Thymus (tissue), 11 donors: ENCODE results near the gene CSF1. TPM values are rescaled to one million over a fixed set of nuclear protein-coding genes. Genes with fewer than 3 reads are reported as not detected.

Experiments
- DNase-seq, 9 donors: peaks; one replicate each; pipeline ENCODE4 v3.0.0-alpha.2; 2013; ENCODE audit warnings: low spot score in 9 of 9, low read depth in 6 of 9, missing footprints in 1 of 9
- H3K27ac ChIP-seq, 2 donors: one replicate each; pipeline ENCODE4 v1.5.1; 2013; ENCODE audit warnings: control low read depth in 1 of 2, low read depth in 1 of 2, low read length in 1 of 2, mild to moderate bottlenecking in 1 of 2, moderate library complexity in 1 of 2
- H3K27me3 ChIP-seq, 2 donors: one replicate each; pipeline ENCODE4 v1.5.1; 2013; ENCODE audit warnings: low read length in 1 of 2; ENCODE audit not compliant: control insufficient read depth in 2 of 2, insufficient read depth in 1 of 2
- H3K36me3 ChIP-seq, 2 donors: one replicate each; pipeline ENCODE4 v1.5.1; 2013; ENCODE audit warnings: low read length in 1 of 2, mild to moderate bottlenecking in 1 of 2, moderate library complexity in 1 of 2; ENCODE audit not compliant: control insufficient read depth in 2 of 2, insufficient read depth in 2 of 2
- H3K4me1 ChIP-seq, 2 donors: one replicate each; pipeline ENCODE4 v1.5.1; 2013; ENCODE audit warnings: low read length in 2 of 2; ENCODE audit not compliant: control insufficient read depth in 2 of 2, insufficient read depth in 2 of 2
- H3K4me3 ChIP-seq, 2 donors: one replicate each; pipeline ENCODE4 v1.5.1; 2013; ENCODE audit warnings: low read length in 2 of 2, control low read depth in 1 of 2, mild to moderate bottlenecking in 1 of 2
- H3K9me3 ChIP-seq, 2 donors: one replicate each; pipeline ENCODE4 v1.5.1; 2013; ENCODE audit warnings: low read length in 1 of 2, mild to moderate bottlenecking in 1 of 2; ENCODE audit not compliant: control insufficient read depth in 2 of 2, insufficient read depth in 1 of 2
- WGBS: extraction: QIAGEN DNeasy Blood & Tissue Kit; methylation state at CpG from one replicate; pipeline ENCODE4 v1.1.7; 2013; 5-methylcytosine and 5-hydroxymethylcytosine counted together
- polyA plus RNA-seq: library from polyadenylated mRNA; stranded (reverse); fragments of 200-250 nt; gene quantifications from one replicate; pipeline ENCODE4 v1.2.3, GENCODE V29; 2013
- total RNA-seq: library from RNA; stranded (reverse); fragments of 120-200 nt; gene quantifications from one replicate; pipeline ENCODE4 v1.2.4, GENCODE V29; 2013
- donor health status: healthy.

The CSF1 gene
- total and polyA plus RNA-seq, 2 donors = 5.6 to 11.1 TPM

- no peaks in the 10 kb centered on the region for H3K4me1 ChIP-seq
- no peak overlapping the region for H3K4me3 ChIP-seq
- 78% methylated on average over 4 of the region's 4 CpGs for WGBS
- H3K36me3 ChIP-seq = no peaks in the 10 kb centered on the region
- DNase-seq = no peak
- H3K9me3 ChIP-seq = no peaks in the 10 kb centered on the region
- H3K27ac ChIP-seq = no peak overlapping the region
- no peaks in the 10 kb centered on the region for H3K27me3 ChIP-seq
These were observed 24.8 kb downstream of the CSF1 start for GRCh38 chr1:109935451-109935900.

GRCh38 chr1:109937738-109938137 lies 27.1 kb downstream of the CSF1 start:
- no peaks in the 10 kb centered on the region for H3K27me3 ChIP-seq
- 96% methylated on average over 1 of the region's 1 CpG for WGBS

GRCh38 chr1:109938556-109938955 lies 27.9 kb downstream of the CSF1 start:
- no peaks in the 10 kb centered on the region for H3K4me1 ChIP-seq
- no peaks in the 10 kb centered on the region for H3K27me3 ChIP-seq
- 99% methylated on average over 2 of the region's 2 CpGs for WGBS
- DNase-seq = no peak
- no peaks in the 10 kb centered on the region for H3K9me3 ChIP-seq
- no peak overlapping the region for H3K4me3 ChIP-seq
- no peak overlapping the region for H3K27ac ChIP-seq
- H3K36me3 ChIP-seq = no peaks in the 10 kb centered on the region

More at GRCh38 chr1:109937738-109938137, 27.1 kb downstream of the CSF1 start:
- no peaks in the 10 kb centered on the region for H3K4me1 ChIP-seq
- no peak overlapping the region for H3K4me3 ChIP-seq
- no peak overlapping the region for H3K27ac ChIP-seq
- DNase-seq = no peak
- no peaks in the 10 kb centered on the region for H3K36me3 ChIP-seq
- no peaks in the 10 kb centered on the region for H3K9me3 ChIP-seq

GRCh38 chr1:109942434-109942833 lies 31.8 kb downstream of the CSF1 start:
- Histone ChIP-seq H3K4me1 (no peaks in the 10 kb centered on the region), H3K4me3 (no peak overlapping the region), H3K27ac (no peak overlapping the region), H3K9me3 (no peaks in the 10 kb centered on the region), H3K27me3 (no peaks in the 10 kb centered on the region), H3K36me3 (no peaks in the 10 kb centered on the region)
- DNase-seq = no peak
- 97% methylated on average over 2 of the region's 2 CpGs for WGBS

GRCh38 chr1:109944541-109944940 lies 33.9 kb downstream of the CSF1 start:
- H3K27ac ChIP-seq = no peak overlapping the region
- DNase-seq = no peak
- H3K4me1 ChIP-seq = no peaks in the 10 kb centered on the region
- WGBS = 71% methylated on average over 2 of the region's 2 CpGs
- H3K9me3 ChIP-seq = no peaks in the 10 kb centered on the region
- no peaks in the 10 kb centered on the region for H3K27me3 ChIP-seq
- no peak overlapping the region for H3K4me3 ChIP-seq
- no peaks in the 10 kb centered on the region for H3K36me3 ChIP-seq

DNA sequence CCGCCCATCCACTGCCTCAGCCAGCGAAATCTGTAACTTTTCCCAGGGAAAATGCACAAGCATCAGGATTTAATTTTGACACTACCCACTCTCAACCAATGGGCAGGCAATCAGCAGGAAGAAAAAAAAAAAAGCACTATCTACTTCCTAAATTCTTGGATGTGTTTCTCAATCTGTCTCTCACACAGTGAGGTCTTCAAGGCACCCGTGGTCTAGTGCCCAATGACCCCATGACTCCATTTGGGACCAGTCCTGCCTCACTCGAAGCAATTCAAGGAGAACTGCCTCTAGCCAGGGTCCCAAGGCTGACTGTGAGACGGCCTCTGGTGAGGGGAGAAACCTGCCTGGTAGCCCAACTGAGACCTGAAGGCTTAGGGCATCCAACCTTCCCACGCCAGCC lies 35.9 kb downstream of the CSF1 start:
- H3K4me3 ChIP-seq = no peak overlapping the region
- H3K9me3 ChIP-seq = no peaks in the 10 kb centered on the region
- no peaks in the 10 kb centered on the region for H3K36me3 ChIP-seq
- WGBS = 89% methylated on average over 6 of the region's 6 CpGs
- no peak for DNase-seq
- no peak overlapping the region for H3K27ac ChIP-seq
- H3K4me1 ChIP-seq = no peaks in the 10 kb centered on the region
- no peaks in the 10 kb centered on the region for H3K27me3 ChIP-seq

DNA sequence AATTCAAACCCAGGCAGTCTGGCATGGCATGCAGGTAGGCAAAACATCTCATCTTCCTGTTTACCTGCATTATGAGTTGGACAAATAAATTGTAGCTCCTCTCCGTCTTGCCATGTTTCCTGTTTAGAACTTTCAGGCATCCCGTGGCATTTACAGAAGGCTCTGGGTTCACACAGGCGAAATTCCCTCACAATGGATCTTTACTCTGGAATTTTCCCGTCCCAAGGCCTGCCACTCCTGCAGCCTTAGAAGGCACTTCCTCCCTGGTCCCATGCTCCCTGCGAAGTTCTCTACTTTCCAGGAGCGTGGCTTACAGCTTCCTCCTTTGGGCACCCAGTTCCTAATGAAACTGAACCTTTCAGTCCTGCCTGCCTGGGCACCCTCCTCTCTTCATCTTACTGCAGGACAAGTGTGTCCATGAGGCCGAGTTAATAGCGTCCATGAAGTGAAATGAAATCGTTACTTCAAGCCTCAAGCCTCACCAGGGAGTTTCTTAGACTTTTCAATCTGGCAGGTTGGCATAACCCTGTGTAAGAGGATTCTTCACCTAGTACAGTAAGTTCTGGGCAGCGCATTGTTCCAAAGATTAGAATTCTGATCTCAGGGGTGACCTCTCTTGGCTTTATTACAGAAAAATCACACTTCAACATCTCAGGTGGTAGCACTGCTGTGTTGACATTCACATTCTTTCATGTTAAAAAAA lies 37.1 kb downstream of the CSF1 start:
- 92% methylated on average over 10 of the region's 10 CpGs for WGBS
- H3K4me1 ChIP-seq = no peaks in the 10 kb centered on the region
- no peak overlapping the region for H3K4me3 ChIP-seq
- H3K9me3 ChIP-seq = no peaks in the 10 kb centered on the region
- DNase-seq = no peak
- H3K36me3 ChIP-seq = no peaks in the 10 kb centered on the region
- no peak overlapping the region for H3K27ac ChIP-seq
- no peaks in the 10 kb centered on the region for H3K27me3 ChIP-seq

DNA sequence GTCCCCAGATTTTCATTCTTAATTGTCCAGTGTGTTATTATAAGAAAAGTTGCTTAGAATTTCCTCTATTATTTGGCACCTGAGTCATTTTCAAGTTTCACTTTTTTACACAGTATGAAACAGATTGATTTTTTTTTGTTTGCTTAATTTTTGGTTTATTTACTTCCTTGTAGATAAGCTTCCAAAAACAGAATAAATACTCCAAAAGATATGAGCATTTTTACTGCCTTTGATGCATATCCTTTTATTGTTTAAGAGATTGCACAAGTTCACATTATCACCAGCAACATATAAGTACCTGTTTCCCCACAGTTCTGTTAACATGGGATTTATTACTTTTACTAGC lies 37.6 kb downstream of the CSF1 start:
- no peak overlapping the region for H3K27ac ChIP-seq
- H3K9me3 ChIP-seq = no peaks in the 10 kb centered on the region
- no peaks in the 10 kb centered on the region for H3K27me3 ChIP-seq
- no peaks in the 10 kb centered on the region for H3K36me3 ChIP-seq
- H3K4me1 ChIP-seq = no peaks in the 10 kb centered on the region
- no peak for DNase-seq
- no peak overlapping the region for H3K4me3 ChIP-seq

GRCh38 chr1:109950038-109950437 lies 39.4 kb downstream of the CSF1 start:
- no peaks in the 10 kb centered on the region for H3K4me1 ChIP-seq
- 100% methylated on average over 1 of the region's 1 CpG for WGBS
- no peaks in the 10 kb centered on the region for H3K27me3 ChIP-seq
- H3K27ac ChIP-seq = no peak overlapping the region
- no peak for DNase-seq
- no peaks in the 10 kb centered on the region for H3K9me3 ChIP-seq
- no peak overlapping the region for H3K4me3 ChIP-seq
- no peaks in the 10 kb centered on the region for H3K36me3 ChIP-seq
